ENCODE results near the gene TTC17.

TTC17 gene

GRCh38 chr11:43503417-43503816 is 144.7 kb downstream of the TTC17 start:
- Histone ChIP-seq H3K27ac (no peak overlapping the region), H3K4me3 (ENCODE audit: low read depth, low read length) (no peak overlapping the region), H3K9me3 (ENCODE audit: control insufficient read depth, low read length) (no peaks in the 10 kb centered on the region), H3K36me3 (ENCODE audit: control insufficient read depth, insufficient read depth, low read length) (no peaks in the 10 kb centered on the region), H3K27me3 (ENCODE audit: control insufficient read depth, insufficient read depth, low read length) (no peaks in the 10 kb centered on the region), H3K4me2 (ENCODE audit: low read length) (no peak overlapping the region), H3K9ac (no peak overlapping the region), H3K79me2 (no peaks in the 10 kb centered on the region), H2AFZ (no peak overlapping the region), H3K4me1 (no peaks in the 10 kb centered on the region)
- TF ChIP-seq CTCF (IDR thresholded peaks at IDR 0.05), result no peak

- Histone ChIP-seq H3K27me3 (ENCODE audit: control insufficient read depth, insufficient read depth, low read length) (no peaks in the 10 kb centered on the region), H3K4me1 (no peaks in the 10 kb centered on the region), H3K36me3 (ENCODE audit: control insufficient read depth, insufficient read depth, low read length) (no peaks in the 10 kb centered on the region), H3K79me2 (no peaks in the 10 kb centered on the region), H3K27ac (no peak overlapping the region), H3K9ac (no peak overlapping the region), H2AFZ (no peak overlapping the region), H3K9me3 (ENCODE audit: control insufficient read depth, low read length) (no peaks in the 10 kb centered on the region), H3K4me2 (ENCODE audit: low read length) (no peak overlapping the region), H3K4me3 (ENCODE audit: low read depth, low read length) (no peak overlapping the region)
- TF ChIP-seq CTCF (IDR thresholded peaks at IDR 0.05), result no peak
Measured at GRCh38 chr11:43504316-43504950, 145.7 kb downstream of the TTC17 start.

- Histone ChIP-seq H3K27ac (no peak overlapping the region), H3K27me3 (ENCODE audit: control insufficient read depth, insufficient read depth, low read length) (no peaks in the 10 kb centered on the region), H3K4me2 (ENCODE audit: low read length) (no peak overlapping the region), H3K4me3 (ENCODE audit: low read depth, low read length) (no peak overlapping the region), H3K79me2 (no peaks in the 10 kb centered on the region), H2AFZ (no peak overlapping the region), H3K36me3 (ENCODE audit: control insufficient read depth, insufficient read depth, low read length) (no peaks in the 10 kb centered on the region), H3K9me3 (ENCODE audit: control insufficient read depth, low read length) (no peaks in the 10 kb centered on the region), H3K9ac (no peak overlapping the region), H3K4me1 (no peaks in the 10 kb centered on the region)
- TF ChIP-seq CTCF (IDR thresholded peaks at IDR 0.05), result no peak
Measured at GRCh38 chr11:43505171-43505570, 146.5 kb downstream of the TTC17 start.

GRCh38 chr11:43507171-43507570 is 148.5 kb downstream of the TTC17 start:
- no peak overlapping the region for H3K4me2 ChIP-seq (ENCODE audit: low read length)
- no peak for TF ChIP-seq CTCF (IDR thresholded peaks at IDR 0.05)
- no peaks in the 10 kb centered on the region for H3K4me1 ChIP-seq
- H3K4me3 ChIP-seq (ENCODE audit: low read depth, low read length), result no peak overlapping the region
- H3K9ac ChIP-seq, result no peak overlapping the region
- no peaks in the 10 kb centered on the region for H3K27me3 ChIP-seq (ENCODE audit: control insufficient read depth, insufficient read depth, low read length)
- no peaks in the 10 kb centered on the region for H3K36me3 ChIP-seq (ENCODE audit: control insufficient read depth, insufficient read depth, low read length)
- no peaks in the 10 kb centered on the region for H3K9me3 ChIP-seq (ENCODE audit: control insufficient read depth, low read length)
- H3K27ac ChIP-seq, result no peak overlapping the region
- H2AFZ ChIP-seq, result no peak overlapping the region
- no peaks in the 10 kb centered on the region for H3K79me2 ChIP-seq

GRCh38 chr11:43508511-43508918 is 149.8 kb downstream of the TTC17 start:
- Histone ChIP-seq H3K27ac (no peak overlapping the region), H3K9ac (no peak overlapping the region), H3K27me3 (ENCODE audit: control insufficient read depth, insufficient read depth, low read length) (no peaks in the 10 kb centered on the region), H3K4me1 (no peaks in the 10 kb centered on the region), H3K79me2 (no peaks in the 10 kb centered on the region), H3K4me3 (ENCODE audit: low read depth, low read length) (no peak overlapping the region), H3K9me3 (ENCODE audit: control insufficient read depth, low read length) (no peaks in the 10 kb centered on the region), H3K36me3 (ENCODE audit: control insufficient read depth, insufficient read depth, low read length) (no peaks in the 10 kb centered on the region), H2AFZ (no peak overlapping the region), H3K4me2 (ENCODE audit: low read length) (no peak overlapping the region)
- no peak for TF ChIP-seq CTCF (IDR thresholded peaks at IDR 0.05)

Data from parathyroid adenoma (tissue), 2 donors.